ENCODE data around the gene KIAA1217. TPM values are rescaled to one million over a fixed set of nuclear protein-coding genes. Genes with fewer than 3 reads are reported as not detected.

Gene KIAA1217
- total and polyA plus RNA-seq, 3 donors from 2014 or later, result 40.0 to 197 (median 134) TPM

GRCh38 chr10:24272374-24272773 lies 63.4 kb downstream of the KIAA1217 start:
- 88 to 93% methylated on average over 7 of the region's 7 CpGs for WGBS, 2 donors
- no peaks in the 10 kb centered on the region for H3K36me3 ChIP-seq (ENCODE audit: low read depth, missing control alignments)
- no peaks in the 10 kb centered on the region for H3K9me3 ChIP-seq
- no peak overlapping the region for H3K4me3 ChIP-seq
- no peak overlapping the region for H3K27ac ChIP-seq
- no peak for DNase-seq
- H3K4me1 ChIP-seq, result no peaks in the 10 kb centered on the region
- TF ChIP-seq CTCF (IDR thresholded peaks at IDR 0.05) (no peak), POLR2A (IDR thresholded peaks at IDR 0.05) (no peak)
- H3K27me3 ChIP-seq, result no peaks in the 10 kb centered on the region
- intact Hi-C loops (cut with DNase I; ENCODE audit: low total_unique reads), result no loop called here

GRCh38 chr10:24277277-24277676 lies 68.3 kb downstream of the KIAA1217 start:
- no peaks in the 10 kb centered on the region for H3K27me3 ChIP-seq
- no peak overlapping the region for H3K27ac ChIP-seq
- H3K36me3 ChIP-seq (ENCODE audit: low read depth, missing control alignments), result no peaks in the 10 kb centered on the region
- H3K4me3 ChIP-seq, result no peak overlapping the region
- intact Hi-C loops (cut with DNase I; ENCODE audit: low total_unique reads), result no loop called here
- no peaks in the 10 kb centered on the region for H3K4me1 ChIP-seq
- 77 to 94% methylated on average over 2 to 3 of the region's 3 CpGs for WGBS, 2 donors
- TF ChIP-seq CTCF (IDR thresholded peaks at IDR 0.05), result no peak
- no peak for TF ChIP-seq POLR2A (IDR thresholded peaks at IDR 0.05)
- no peak for DNase-seq
- H3K9me3 ChIP-seq, result no peaks in the 10 kb centered on the region

- Histone ChIP-seq H3K36me3 (ENCODE audit: low read depth, missing control alignments) (no peaks in the 10 kb centered on the region), H3K27ac (no peak overlapping the region), H3K4me3 (no peak overlapping the region), H3K9me3 (no peaks in the 10 kb centered on the region), H3K27me3 (no peaks in the 10 kb centered on the region), H3K4me1 (no peaks in the 10 kb centered on the region)
- TF ChIP-seq POLR2A (IDR thresholded peaks at IDR 0.05) (no peak), CTCF (IDR thresholded peaks at IDR 0.05) (no peak)
- WGBS, 2 donors, result 88 to 94% methylated on average over 9 of the region's 9 CpGs
- intact Hi-C loops (cut with DNase I; ENCODE audit: low total_unique reads), result no loop called here
- DNase-seq, result no peak
Observed at GRCh38 chr10:24277771-24278170, 68.8 kb downstream of the KIAA1217 start.

- DNase-seq, result no peak
- H3K9me3 ChIP-seq, result no peaks in the 10 kb centered on the region
- TF ChIP-seq POLR2A (IDR thresholded peaks at IDR 0.05) (no peak), CTCF (IDR thresholded peaks at IDR 0.05) (no peak)
- WGBS, 2 donors, result 79 to 82% methylated on average over 5 of the region's 5 CpGs
- no peaks in the 10 kb centered on the region for H3K36me3 ChIP-seq (ENCODE audit: low read depth, missing control alignments)
- intact Hi-C loops (cut with DNase I; ENCODE audit: low total_unique reads), result no loop called here
- H3K27ac ChIP-seq, result no peak overlapping the region
- no peak overlapping the region for H3K4me3 ChIP-seq
- no peaks in the 10 kb centered on the region for H3K27me3 ChIP-seq
- H3K4me1 ChIP-seq, result no peaks in the 10 kb centered on the region
Observed at GRCh38 chr10:24278176-24278889, 69.4 kb downstream of the KIAA1217 start.

- no peak overlapping the region for H3K27ac ChIP-seq
Observed at GRCh38 chr10:24279166-24279565, 70.2 kb downstream of the KIAA1217 start.

More at GRCh38 chr10:24279166-24279565, 70.2 kb downstream of the KIAA1217 start:
- no peak for DNase-seq
- no peaks in the 10 kb centered on the region for H3K27me3 ChIP-seq
- no peaks in the 10 kb centered on the region for H3K9me3 ChIP-seq
- H3K4me3 ChIP-seq, result no peak overlapping the region
- intact Hi-C loops (cut with DNase I; ENCODE audit: low total_unique reads), result no loop called here
- H3K36me3 ChIP-seq (ENCODE audit: low read depth, missing control alignments), result no peaks in the 10 kb centered on the region
- H3K4me1 ChIP-seq, result no peaks in the 10 kb centered on the region
- TF ChIP-seq CTCF (IDR thresholded peaks at IDR 0.05), result no peak
- no peak for TF ChIP-seq POLR2A (IDR thresholded peaks at IDR 0.05)
